ENCODE data around the gene TMEM223. TPM values are rescaled to one million over a fixed set of nuclear protein-coding genes. Genes with fewer than 3 reads are reported as not detected.
A peak's percentile ranks its signal among the peaks of the same experiment; 100 is the strongest.
"Not testable (repeated sequence)": the region's sequence is repeated elsewhere in the genome, so short reads cannot be mapped to it uniquely, and the experiment has no call there.

TMEM223 gene
- total RNA-seq, 1 donor from 2014 or later = 92.5 TPM

DNA sequence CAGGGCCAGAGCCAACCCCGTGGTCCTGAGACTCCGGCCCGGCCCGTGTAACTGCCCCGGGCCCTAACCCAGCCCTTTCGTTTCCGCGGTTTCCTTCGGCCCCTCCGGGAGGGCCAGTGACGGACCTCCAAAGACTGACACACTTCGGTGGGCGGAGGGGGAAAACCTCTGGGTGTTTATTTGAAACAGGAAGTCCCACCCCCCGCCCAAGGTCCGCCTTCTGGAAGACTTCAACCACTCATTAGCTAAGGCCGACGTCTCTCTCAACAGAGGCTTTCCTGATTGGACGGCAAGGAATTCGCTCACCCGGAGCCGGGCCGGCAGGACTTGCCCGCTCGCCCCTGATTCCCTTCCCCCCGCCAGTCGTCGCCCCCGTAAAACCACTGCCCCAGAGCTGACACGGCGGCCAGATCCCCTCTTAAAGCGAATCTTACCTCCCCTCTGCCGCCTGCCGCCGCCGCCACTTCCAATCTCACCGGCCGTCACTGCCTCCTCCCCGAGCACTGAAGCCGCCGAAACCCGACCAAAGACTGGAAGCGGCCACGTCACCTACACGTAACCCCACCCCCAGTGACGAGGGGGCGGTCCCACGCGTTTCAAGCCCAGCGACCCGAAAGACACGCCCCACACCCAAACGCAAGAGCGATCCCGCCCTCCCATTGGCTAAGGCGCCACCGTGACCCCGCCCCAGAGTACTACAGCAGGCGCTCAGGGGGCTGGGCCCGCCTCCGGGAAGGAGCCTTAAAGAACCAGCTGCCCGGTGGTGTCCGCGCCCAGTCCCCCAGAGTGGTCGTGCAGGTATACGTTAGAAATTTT lies 39.9 kb upstream of the TMEM223 start, which contains the start of gene STX5:
Gene STX5, minus strand, starts transcription at position 532 of the 816 bp plus-strand sequence. CDS start 808 bp downstream, outside the sequence.
- peaks cover 22 to 32% of the 10 kb centered on the region in 2 donors for H3K36me3 ChIP-seq
- DNase-seq (ENCODE audit: low spot score in 2 of 2) = peak; percentile 96 to 100
- H3K4me1 ChIP-seq = peaks cover 0 to 31% of the 10 kb centered on the region in 2 donors
- no peaks in the 10 kb centered on the region for H3K9me3 ChIP-seq
- peak within 1 kb of the TSS; percentile 90 to 95 for H3K27ac ChIP-seq
- TF ChIP-seq, protein P1, sequence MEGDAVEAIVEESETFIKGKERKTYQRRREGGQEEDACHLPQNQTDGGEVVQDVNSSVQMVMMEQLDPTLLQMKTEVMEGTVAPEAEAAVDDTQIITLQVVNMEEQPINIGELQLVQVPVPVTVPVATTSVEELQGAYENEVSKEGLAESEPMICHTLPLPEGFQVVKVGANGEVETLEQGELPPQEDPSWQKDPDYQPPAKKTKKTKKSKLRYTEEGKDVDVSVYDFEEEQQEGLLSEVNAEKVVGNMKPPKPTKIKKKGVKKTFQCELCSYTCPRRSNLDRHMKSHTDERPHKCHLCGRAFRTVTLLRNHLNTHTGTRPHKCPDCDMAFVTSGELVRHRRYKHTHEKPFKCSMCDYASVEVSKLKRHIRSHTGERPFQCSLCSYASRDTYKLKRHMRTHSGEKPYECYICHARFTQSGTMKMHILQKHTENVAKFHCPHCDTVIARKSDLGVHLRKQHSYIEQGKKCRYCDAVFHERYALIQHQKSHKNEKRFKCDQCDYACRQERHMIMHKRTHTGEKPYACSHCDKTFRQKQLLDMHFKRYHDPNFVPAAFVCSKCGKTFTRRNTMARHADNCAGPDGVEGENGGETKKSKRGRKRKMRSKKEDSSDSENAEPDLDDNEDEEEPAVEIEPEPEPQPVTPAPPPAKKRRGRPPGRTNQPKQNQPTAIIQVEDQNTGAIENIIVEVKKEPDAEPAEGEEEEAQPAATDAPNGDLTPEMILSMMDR (IDR thresholded peaks at IDR 0.05) = no peak
- intact Hi-C loops (cut with DNase I) = loop anchor here (1.0 to 5.0 kb wide), 7 partner anchors 8 to 219 kb away; partner anchors contain the start of genes BSCL2, EML3, GNG3 and HNRNPUL2
- H3K27me3 ChIP-seq = no peaks in the 10 kb centered on the region
- peak within 1 kb of the TSS; percentile 74 to 77 for H3K4me3 ChIP-seq

DNA sequence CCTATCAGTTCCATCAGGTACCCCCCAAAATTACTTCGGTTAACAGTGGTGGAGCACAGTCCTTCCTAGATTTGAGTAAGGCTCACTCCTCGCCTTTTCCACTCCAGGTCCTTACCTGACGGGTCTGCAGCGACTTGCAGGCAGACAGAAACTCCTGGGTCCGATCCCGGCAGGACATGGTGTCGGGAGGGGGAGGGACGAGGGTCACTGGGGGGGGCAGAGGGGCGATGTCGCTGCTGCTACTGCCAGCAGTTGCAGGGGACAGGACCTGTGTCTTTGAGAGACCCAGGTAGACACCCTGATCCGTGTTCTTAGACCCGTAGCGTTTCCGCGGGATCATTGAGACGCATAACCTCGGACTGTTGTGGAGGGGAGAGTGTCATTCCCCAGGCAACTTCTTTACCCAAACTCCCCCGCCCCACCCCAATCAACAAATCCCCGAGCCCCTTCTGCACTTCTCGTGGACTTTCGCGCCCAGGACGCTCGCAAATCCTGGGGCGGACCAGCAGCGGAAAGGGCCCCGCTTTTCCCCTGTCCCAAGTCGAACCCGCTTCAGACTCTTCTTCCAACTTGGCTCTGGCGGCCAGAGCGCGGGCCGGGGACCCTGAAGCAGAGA lies 39.2 kb upstream of the TMEM223 start:
- TF ChIP-seq, protein P1 (IDR thresholded peaks at IDR 0.05) = no peak

GRCh38 chr11:62828130-62828529 lies 36.3 kb upstream of the TMEM223 start:
- Histone ChIP-seq H3K36me3 (peaks cover 47 to 56% of the 10 kb centered on the region in 2 donors), H3K4me1 (peaks cover 0 to 27% of the 10 kb centered on the region in 2 donors)
- H3K9me3 ChIP-seq; H3K27me3 ChIP-seq; intact Hi-C loops (cut with DNase I); H3K27ac ChIP-seq; DNase-seq (ENCODE audit: low spot score in 2 of 2); H3K4me3 ChIP-seq: not testable (repeated sequence)

More for the DNA sequence above, 39.2 kb upstream of the TMEM223 start:
- peaks cover 0 to 31% of the 10 kb centered on the region in 2 donors for H3K4me1 ChIP-seq
- no peak for DNase-seq (ENCODE audit: low spot score in 2 of 2)
- H3K27me3 ChIP-seq = no peaks in the 10 kb centered on the region
- no peaks in the 10 kb centered on the region for H3K9me3 ChIP-seq
- peak overlapping the region; percentile 90 to 95 for H3K27ac ChIP-seq
- peaks cover 29 to 39% of the 10 kb centered on the region in 2 donors for H3K36me3 ChIP-seq
- H3K4me3 ChIP-seq = peak overlapping the region; percentile 74 to 77
- intact Hi-C loops (cut with DNase I) = loop anchor here (1.0 to 5.0 kb wide), 4 partner anchors 8 to 219 kb away; partner anchors contain the start of genes BSCL2, EML3, GNG3 and HNRNPUL2

DNA sequence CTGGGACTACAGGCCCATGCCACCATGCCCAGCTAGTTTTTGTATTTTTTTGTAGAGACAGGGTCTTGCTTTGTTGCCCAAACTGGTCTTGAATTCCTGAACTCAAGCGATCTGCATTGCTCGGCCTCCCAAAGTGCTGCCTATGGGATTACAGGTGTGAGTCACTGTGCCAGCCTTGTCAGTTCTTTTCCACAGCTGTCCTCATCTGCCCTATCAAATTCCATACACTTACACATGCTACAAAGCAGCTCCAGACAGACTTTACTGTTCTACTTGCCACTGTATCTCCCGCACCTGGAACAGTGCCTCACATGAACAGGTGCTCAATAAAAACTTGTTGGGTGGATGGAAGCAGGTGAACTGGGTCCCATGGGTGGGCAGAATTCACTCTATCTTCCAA lies 31.9 kb upstream of the TMEM223 start:
- intact Hi-C loops (cut with DNase I) = no loop called here
- DNase-seq (ENCODE audit: low spot score in 2 of 2) = no peak
- Histone ChIP-seq H3K27me3 (no peaks in the 10 kb centered on the region), H3K4me1 (no peaks in the 10 kb centered on the region), H3K4me3 (no peak overlapping the region), H3K9me3 (no peaks in the 10 kb centered on the region), H3K36me3 (peaks cover 83 to 92% of the 10 kb centered on the region in 2 donors), H3K27ac (no peak overlapping the region)
- TF ChIP-seq, protein P1 (IDR thresholded peaks at IDR 0.05) = no peak

- H3K27me3 ChIP-seq = no peaks in the 10 kb centered on the region
- H3K4me3 ChIP-seq = no peak overlapping the region
- intact Hi-C loops (cut with DNase I) = no loop called here
- H3K4me1 ChIP-seq = no peaks in the 10 kb centered on the region
- H3K36me3 ChIP-seq = peaks cover 44 to 84% of the 10 kb centered on the region in 2 donors
- TF ChIP-seq, protein P1 (IDR thresholded peaks at IDR 0.05) = no peak
- no peaks in the 10 kb centered on the region for H3K9me3 ChIP-seq
- DNase-seq (ENCODE audit: low spot score in 2 of 2) = no peak
- H3K27ac ChIP-seq = no peak overlapping the region
Measured at GRCh38 chr11:62817129-62817528, 25.3 kb upstream of the TMEM223 start.

GRCh38 chr11:62816557-62816956 lies 24.8 kb upstream of the TMEM223 start:
- Histone ChIP-seq H3K27me3 (no peaks in the 10 kb centered on the region), H3K4me3 (no peak overlapping the region), H3K4me1 (no peaks in the 10 kb centered on the region), H3K27ac (no peak overlapping the region), H3K9me3 (no peaks in the 10 kb centered on the region), H3K36me3 (peaks cover 39 to 78% of the 10 kb centered on the region in 2 donors)
- TF ChIP-seq, protein P1 (IDR thresholded peaks at IDR 0.05) = no peak
- DNase-seq (ENCODE audit: low spot score in 2 of 2) = no peak
- intact Hi-C loops (cut with DNase I) = no loop called here

Data from ascending aorta (tissue), 2 donors.